GM19372 (cell line): Measurements from ENCODE around the gene TMEM9B.
"Not testable (repeated sequence)": the region's sequence is repeated elsewhere in the genome, so short reads cannot be mapped to it uniquely, and the experiment has no call there.

ENCODE experiments used
- ATAC-seq: cut with Tn5 transposase; IDR thresholded peaks from one replicate; pipeline ENCODE4 v1.9.1; 2021; ENCODE audit warnings: mild to moderate bottlenecking, low read depth, moderate library complexity; ENCODE audit not compliant: unreplicated experiment

The TMEM9B gene

GRCh38 chr11:8979365-8979764 is 15.1 kb upstream of the TMEM9B start:
- not testable (repeated sequence) for ATAC-seq

- no peak for ATAC-seq
Observed at GRCh38 chr11:8973121-8973520, 8.9 kb upstream of the TMEM9B start.

GRCh38 chr11:8971924-8972316 is 7.7 kb upstream of the TMEM9B start:
- ATAC-seq = no peak

GRCh38 chr11:8971196-8971923 is 7.1 kb upstream of the TMEM9B start:
- ATAC-seq = no peak

- no peak for ATAC-seq
Observed at GRCh38 chr11:8967184-8967583, 2.9 kb upstream of the TMEM9B start.

GRCh38 chr11:8963569-8964323 is 496 bp downstream of the TMEM9B start:
- peak; percentile 55 for ATAC-seq

- no peak for ATAC-seq
Observed at GRCh38 chr11:8962841-8963240, 1.4 kb downstream of the TMEM9B start.

GRCh38 chr11:8961401-8961800 is 2.8 kb downstream of the TMEM9B start:
- ATAC-seq = no peak

GRCh38 chr11:8959546-8960166 is 4.6 kb downstream of the TMEM9B start:
- peak; percentile 38 for ATAC-seq

- no peak for ATAC-seq
Observed at GRCh38 chr11:8956860-8957259, 7.4 kb downstream of the TMEM9B start.

GRCh38 chr11:8948886-8949285 is 15.4 kb downstream of the TMEM9B start:
- no peak for ATAC-seq

GRCh38 chr11:8947230-8947943 is 16.9 kb downstream of the TMEM9B start:
- ATAC-seq = no peak

GRCh38 chr11:8942518-8943066 is 21.6 kb downstream of the TMEM9B start, which contains the start of gene ASCL3:
TSS of gene ASCL3 (minus strand) at chr11:8943016. CDS start at chr11:8938161, 4,855 bp downstream.
- ATAC-seq = no peak

GRCh38 chr11:8941341-8942103 is 22.7 kb downstream of the TMEM9B start:
- no peak for ATAC-seq

GRCh38 chr11:8937659-8938058 is 26.6 kb downstream of the TMEM9B start:
- ATAC-seq = no peak

- ATAC-seq = no peak
Observed at GRCh38 chr11:8937159-8937558, 27.1 kb downstream of the TMEM9B start.

GRCh38 chr11:8935789-8936188 is 28.5 kb downstream of the TMEM9B start:
- not testable (repeated sequence) for ATAC-seq

- no peak for ATAC-seq
Observed at GRCh38 chr11:8934742-8935488, 29.3 kb downstream of the TMEM9B start.

GRCh38 chr11:8933931-8934330 is 30.3 kb downstream of the TMEM9B start:
- ATAC-seq = no peak
